HFF-Myc (cell line): ENCODE data around the gene PKN3.

Experiments used
- DNase-seq: peaks from one replicate; pipeline ENCODE4 v3.0.0-alpha.2; 2011; ENCODE audit warnings: low read depth; ENCODE audit errors: extremely low read depth
- H3K4me3 ChIP-seq: replicated peaks from 2 replicates; pipeline ENCODE4 v1.5.1; 2011; ENCODE audit warnings: low read depth, mild to moderate bottlenecking, control low read depth, low read length
- TF ChIP-seq, protein P1 (sequence below): IDR thresholded peaks from 2 replicates; pipeline ENCODE4 v1.5.1; 2012; ENCODE audit warnings: mild to moderate bottlenecking, low read depth, low read length, control low read depth; ENCODE audit errors: missing control alignments

Gene PKN3

DNA sequence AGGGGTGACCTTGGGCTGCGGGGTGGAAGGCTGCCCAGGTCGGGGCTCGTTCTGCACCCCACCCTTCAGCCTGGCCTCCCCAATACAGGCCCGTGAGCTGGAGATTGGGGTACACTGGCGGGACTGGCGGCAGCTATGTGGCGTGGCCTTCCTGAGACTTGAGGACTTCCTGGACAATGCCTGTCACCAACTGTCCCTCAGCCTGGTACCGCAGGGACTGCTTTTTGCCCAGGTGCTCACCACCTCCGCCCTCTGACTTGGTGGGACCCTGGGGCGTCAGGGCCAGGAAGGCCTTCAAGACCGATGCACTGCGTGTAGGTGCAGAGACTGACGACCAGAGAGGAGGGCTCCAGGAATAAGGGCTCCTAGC, 11.1 kb downstream of the PKN3 start:
- no peak overlapping the region for H3K4me3 ChIP-seq
- DNase-seq = no peak
- TF ChIP-seq, protein P1, sequence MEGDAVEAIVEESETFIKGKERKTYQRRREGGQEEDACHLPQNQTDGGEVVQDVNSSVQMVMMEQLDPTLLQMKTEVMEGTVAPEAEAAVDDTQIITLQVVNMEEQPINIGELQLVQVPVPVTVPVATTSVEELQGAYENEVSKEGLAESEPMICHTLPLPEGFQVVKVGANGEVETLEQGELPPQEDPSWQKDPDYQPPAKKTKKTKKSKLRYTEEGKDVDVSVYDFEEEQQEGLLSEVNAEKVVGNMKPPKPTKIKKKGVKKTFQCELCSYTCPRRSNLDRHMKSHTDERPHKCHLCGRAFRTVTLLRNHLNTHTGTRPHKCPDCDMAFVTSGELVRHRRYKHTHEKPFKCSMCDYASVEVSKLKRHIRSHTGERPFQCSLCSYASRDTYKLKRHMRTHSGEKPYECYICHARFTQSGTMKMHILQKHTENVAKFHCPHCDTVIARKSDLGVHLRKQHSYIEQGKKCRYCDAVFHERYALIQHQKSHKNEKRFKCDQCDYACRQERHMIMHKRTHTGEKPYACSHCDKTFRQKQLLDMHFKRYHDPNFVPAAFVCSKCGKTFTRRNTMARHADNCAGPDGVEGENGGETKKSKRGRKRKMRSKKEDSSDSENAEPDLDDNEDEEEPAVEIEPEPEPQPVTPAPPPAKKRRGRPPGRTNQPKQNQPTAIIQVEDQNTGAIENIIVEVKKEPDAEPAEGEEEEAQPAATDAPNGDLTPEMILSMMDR = no peak

DNA sequence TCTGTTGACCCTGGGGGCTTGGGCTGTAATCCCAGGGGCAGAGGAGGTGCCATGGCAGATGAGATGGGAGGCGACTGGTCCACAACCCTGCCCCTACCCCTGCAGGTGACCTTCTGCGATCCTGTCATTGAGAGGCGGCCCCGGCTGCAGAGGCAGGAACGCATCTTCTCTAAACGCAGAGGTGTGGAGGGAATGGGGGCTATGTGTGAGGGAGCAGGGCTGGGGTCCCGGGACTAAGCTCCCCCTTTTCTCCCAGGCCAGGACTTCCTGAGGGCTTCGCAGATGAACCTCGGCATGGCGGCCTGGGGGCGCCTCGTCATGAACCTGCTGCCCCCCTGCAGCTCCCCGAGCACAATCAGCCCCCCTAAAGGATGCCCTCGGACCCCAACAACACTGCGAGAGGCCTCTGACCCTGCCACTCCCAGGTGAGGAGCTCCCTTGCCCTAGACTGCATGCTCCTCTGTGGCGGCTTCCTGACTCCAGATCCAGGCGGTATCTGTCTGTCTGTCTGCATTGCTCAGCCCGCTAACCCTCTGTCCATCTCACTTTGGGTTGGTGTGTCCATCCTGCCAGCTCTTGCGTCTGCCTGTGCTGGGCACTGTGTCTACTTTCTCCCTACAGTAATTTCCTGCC, 11.8 kb downstream of the PKN3 start:
- no peak overlapping the region for H3K4me3 ChIP-seq
- DNase-seq = no peak
- TF ChIP-seq, protein P1 = no peak

DNA sequence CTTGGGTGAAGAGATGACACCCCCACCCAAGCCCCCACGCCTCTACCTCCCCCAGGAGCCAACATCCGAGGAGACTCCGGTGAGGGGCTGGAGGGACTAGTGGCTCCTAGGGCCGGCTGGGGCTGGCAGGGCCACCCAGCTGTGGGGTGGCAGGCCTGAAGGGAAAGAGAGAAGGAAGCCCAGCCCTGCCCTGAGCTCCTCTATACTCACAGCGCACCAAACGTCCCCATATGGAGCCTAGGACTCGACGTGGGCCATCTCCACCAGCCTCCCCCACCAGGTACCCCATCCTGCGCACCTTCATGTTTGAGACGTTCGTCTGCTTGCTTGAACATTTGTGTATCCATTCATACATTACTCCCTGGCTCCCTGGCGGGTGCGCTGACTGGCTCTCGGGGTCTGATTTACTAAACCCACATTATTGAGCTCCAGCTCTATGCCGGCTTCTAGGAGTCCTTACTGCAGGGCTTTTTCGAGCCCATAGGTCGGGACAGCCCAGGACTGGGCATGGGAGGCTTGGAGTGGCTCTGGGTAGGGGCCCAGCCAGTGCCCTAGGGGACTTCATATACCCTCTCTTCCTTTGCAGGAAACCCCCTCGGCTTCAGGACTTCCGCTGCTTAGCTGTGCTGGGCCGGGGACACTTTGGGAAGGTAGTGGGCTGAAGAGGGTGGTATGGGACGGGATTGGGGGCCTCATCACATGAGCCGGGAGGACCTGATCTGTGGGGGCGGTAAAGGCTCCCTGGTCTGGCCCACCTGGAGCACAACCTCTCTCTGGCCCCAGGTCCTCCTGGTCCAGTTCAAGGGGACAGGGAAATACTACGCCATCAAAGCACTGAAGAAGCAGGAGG, 12.5 kb downstream of the PKN3 start:
- no peak for DNase-seq
- TF ChIP-seq, protein P1 = no peak

DNA sequence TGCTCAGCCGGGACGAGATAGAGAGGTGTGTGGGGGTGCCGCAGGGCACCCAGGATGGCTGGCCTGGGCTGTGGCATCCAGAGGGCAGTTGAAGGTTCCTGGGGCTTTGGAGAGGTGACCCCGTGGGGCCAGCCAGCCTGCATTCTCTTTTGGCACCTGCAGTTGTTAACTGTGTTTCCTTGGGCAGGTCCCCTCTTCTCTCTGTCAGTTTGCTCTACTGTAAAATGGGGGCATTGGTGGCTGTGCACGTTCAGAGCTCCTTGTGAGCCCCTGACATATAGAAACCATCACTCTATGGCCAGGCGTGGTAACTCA, 13.1 kb downstream of the PKN3 start:
- TF ChIP-seq, protein P1 = no peak
- no peak overlapping the region for H3K4me3 ChIP-seq
- no peak for DNase-seq

More for the DNA sequence above, 12.5 kb downstream of the PKN3 start:
- no peak overlapping the region for H3K4me3 ChIP-seq

DNA sequence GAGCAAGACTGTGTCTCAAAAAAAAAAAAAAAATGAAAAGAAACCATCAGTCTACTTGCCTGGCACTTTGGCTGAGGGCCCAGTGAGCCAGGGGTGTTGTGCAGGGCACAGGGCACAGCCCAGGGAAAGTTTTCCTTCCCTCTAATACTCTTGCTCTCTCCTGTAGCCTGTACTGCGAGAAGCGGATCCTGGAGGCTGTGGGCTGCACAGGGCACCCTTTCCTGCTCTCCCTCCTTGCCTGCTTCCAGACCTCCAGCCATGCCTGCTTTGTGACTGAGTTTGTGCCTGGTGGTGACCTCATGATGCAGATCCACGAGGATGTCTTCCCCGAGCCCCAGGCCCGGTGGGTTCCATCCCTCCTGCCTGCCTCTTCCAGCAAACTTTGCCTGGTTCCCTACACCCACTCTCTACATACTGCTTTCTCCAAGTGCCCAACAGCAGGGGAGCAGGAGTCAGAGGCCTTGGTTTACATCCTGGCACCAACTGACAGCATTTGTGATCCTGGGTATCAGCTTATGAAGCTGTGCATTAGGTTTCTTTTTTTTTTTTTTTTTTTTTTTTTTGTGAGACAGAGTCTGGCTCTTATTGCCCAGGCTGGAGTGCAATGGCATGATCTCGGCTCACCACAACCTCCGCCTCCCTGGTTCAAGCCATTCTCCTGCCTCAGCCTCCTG, 14.4 kb downstream of the PKN3 start:
- H3K4me3 ChIP-seq = no peak overlapping the region
- TF ChIP-seq, protein P1 = no peak

DNA sequence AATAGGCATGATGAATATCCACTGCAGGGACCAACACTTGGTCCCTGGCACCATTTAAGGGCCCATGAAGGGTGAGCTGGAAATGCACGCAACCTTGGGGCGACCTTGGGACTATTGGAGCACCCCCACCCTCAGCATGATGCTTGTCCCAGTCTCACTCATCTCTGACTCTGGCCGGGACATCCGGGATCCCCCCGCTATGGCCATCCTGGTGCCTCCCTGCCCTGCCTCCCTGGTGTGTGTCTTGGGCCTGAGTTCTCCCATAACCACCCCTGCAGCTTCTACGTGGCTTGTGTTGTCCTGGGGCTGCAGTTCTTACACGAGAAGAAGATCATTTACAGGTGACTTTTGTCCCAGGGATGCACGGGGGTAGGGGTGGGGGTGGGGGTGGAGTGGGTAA, 15.7 kb downstream of the PKN3 start:
- TF ChIP-seq, protein P1 = no peak
- H3K4me3 ChIP-seq = no peak overlapping the region
- DNase-seq = no peak

More for the DNA sequence above, 14.4 kb downstream of the PKN3 start:
- no peak for DNase-seq
